GM12891 (cell line): ENCODE results near the gene CRIP1.

ENCODE experiments used
- POLR2A ChIP-seq: IDR thresholded peaks from 2 replicates; pipeline ENCODE4 v1.6.1; 2011; ENCODE audit warnings: low read depth, low read length, control low read depth
- POLR2AphosphoS5 ChIP-seq: IDR thresholded peaks from 2 replicates; pipeline ENCODE4 v1.6.1; 2011; ENCODE audit warnings: low read depth, low read length, control low read depth

DNA sequence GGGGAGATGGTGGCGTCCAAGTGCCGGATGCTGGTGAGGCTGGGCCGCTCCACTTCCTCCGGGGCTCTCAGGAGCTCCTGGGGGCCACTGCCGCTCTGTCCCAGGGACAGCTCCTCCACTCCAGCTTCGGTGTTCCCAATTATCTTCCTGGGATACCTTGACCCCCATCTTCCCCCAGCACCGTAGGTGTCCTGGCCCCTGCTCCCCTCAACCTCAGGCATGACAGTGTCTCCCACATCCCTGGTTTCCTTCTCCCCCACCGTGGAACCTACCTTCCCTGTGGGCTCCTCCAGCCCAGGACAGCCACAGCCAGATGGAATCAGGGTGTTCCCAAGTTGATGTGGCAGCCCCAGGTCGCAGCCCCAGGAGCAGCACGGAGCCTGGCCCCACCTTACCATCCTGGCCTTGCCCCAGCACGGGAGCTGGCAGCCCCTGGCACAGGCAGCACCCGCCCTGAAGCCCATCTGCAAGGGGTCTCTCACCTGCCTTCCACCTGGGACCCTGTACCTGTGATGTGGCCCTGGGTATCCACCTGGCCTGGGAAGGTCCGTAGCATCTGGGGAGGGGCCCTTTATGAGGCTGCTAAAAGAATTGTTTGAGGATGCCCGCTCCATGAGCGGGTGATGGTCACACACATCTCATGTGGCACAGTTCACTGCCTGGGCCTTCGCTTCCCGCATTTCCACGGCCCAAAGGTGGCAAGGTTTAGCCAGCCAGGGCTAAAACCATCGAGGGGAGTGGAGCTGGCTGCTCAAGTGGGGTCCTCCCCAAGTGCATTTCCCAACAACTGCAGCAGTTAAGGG, 43.8 kb downstream of the CRIP1 start:
- TF ChIP-seq POLR2AphosphoS5 (no peak), POLR2A (no peak)
